HEK293 (cell line): ENCODE results near the gene MYBBP1A.

Experiments
- CTCF ChIA-PET: fragments of 350-600 bp; formaldehyde crosslinking; extraction: SDS; loops from one replicate; lab custom pipeline; 2021; ENCODE audit warnings: antibody characterized with exemption; lab: Yijun Ruan, JAX
- POLR2A ChIA-PET: fragments of 300-600 bp; formaldehyde crosslinking; extraction: SDS; loops from one replicate; lab custom pipeline; 2020; ENCODE audit warnings: antibody characterized with exemption, inconsistent platforms; lab: Yijun Ruan, JAX
- H3K27ac ChIP-seq: fragments of 200-500 bp; sonication (Bioruptor generic); 2 replicates; pipeline ENCODE4 v1.5.1; 2014; ENCODE audit warnings: low read depth, low read length, control low read depth, inconsistent platforms; ENCODE audit errors: extremely low read depth
- H3K36me3 ChIP-seq, 2 experiments: fragments of 200-500 bp in 1 of 2; sonication (Bioruptor generic) in 1 of 2; 1 replicate in 1 of 2; 2 replicates in 1 of 2; pipeline ENCODE4 v1.5.1; 2014 to 2017; ENCODE audit warnings: inconsistent platforms in 2 of 2, low read length in 2 of 2; ENCODE audit not compliant: control insufficient read depth in 2 of 2, insufficient read depth in 1 of 2
- H3K4me1 ChIP-seq: fragments of 200-500 bp; sonication (Bioruptor generic); 2 replicates; pipeline ENCODE4 v1.5.1; 2014; ENCODE audit warnings: mild to moderate bottlenecking, low read length, inconsistent platforms; ENCODE audit not compliant: control insufficient read depth, insufficient read depth
- H3K4me3 ChIP-seq: 2 replicates; pipeline ENCODE4 v1.5.1; 2011; ENCODE audit warnings: low read depth, mild to moderate bottlenecking, control low read depth, low read length, moderate library complexity
- H3K9me3 ChIP-seq: fragments of 200-500 bp; sonication (Bioruptor generic); 2 replicates; pipeline ENCODE4 v1.5.1; 2014; ENCODE audit warnings: low read depth, low read length, inconsistent platforms; ENCODE audit not compliant: control insufficient read depth, insufficient read depth
- ATF2 ChIP-seq: fragments of 450-650 bp; formaldehyde crosslinking; IDR thresholded peaks from 2 replicates; pipeline ENCODE4 v1.5.1; 2016; ENCODE audit warnings: missing biosample characterization, missing genetic modification characterization, low read depth
- GFI1B ChIP-seq: fragments of 450-650 bp; formaldehyde crosslinking; IDR thresholded peaks from 2 replicates; pipeline ENCODE4 v1.5.1; 2016; ENCODE audit warnings: missing biosample characterization, missing genetic modification characterization
- KLF1 ChIP-seq: fragments of 450-650 bp; formaldehyde crosslinking; IDR thresholded peaks from 2 replicates; pipeline ENCODE4 v1.5.1; 2016; ENCODE audit warnings: missing biosample characterization, missing genetic modification characterization
- PBX3 ChIP-seq: sonication (generic); formaldehyde crosslinking; IDR thresholded peaks from 2 replicates; pipeline ENCODE4 v1.8.1; 2022; ENCODE audit warnings: mild to moderate bottlenecking, moderate library complexity, missing genetic modification reagents
- PRDM1 ChIP-seq: fragments of 450-650 bp; formaldehyde crosslinking; IDR thresholded peaks from 2 replicates; pipeline ENCODE4; 2016; ENCODE audit warnings: missing biosample characterization, missing genetic modification characterization
- ZBTB1 ChIP-seq: fragments of 450-650 bp; formaldehyde crosslinking; IDR thresholded peaks from 2 replicates; pipeline ENCODE4 v1.5.1; 2016; ENCODE audit warnings: missing biosample characterization, missing genetic modification characterization
- ZBTB20 ChIP-seq: fragments of 450-650 bp; formaldehyde crosslinking; IDR thresholded peaks from 2 replicates; pipeline ENCODE4 v1.5.1; 2016; ENCODE audit warnings: missing biosample characterization, missing genetic modification characterization
- ZBTB44 ChIP-seq: fragments of 450-650 bp; IDR thresholded peaks from 2 replicates; pipeline ENCODE4 v1.5.1; 2018; ENCODE audit warnings: missing biosample characterization, mild to moderate bottlenecking, missing genetic modification characterization
- ZNF175 ChIP-seq: fragments of 450-650 bp; formaldehyde crosslinking; IDR thresholded peaks from 2 replicates; pipeline ENCODE4 v1.5.1; 2016; ENCODE audit warnings: missing biosample characterization, missing genetic modification characterization
- ZNF221 ChIP-seq: fragments of 450-650 bp; formaldehyde crosslinking; IDR thresholded peaks from 2 replicates; pipeline ENCODE4 v1.5.1; 2017; ENCODE audit warnings: missing biosample characterization, missing genetic modification characterization, borderline replicate concordance
- ZNF239 ChIP-seq: fragments of 450-650 bp; formaldehyde crosslinking; IDR thresholded peaks from 2 replicates; pipeline ENCODE4 v1.5.1; 2016; ENCODE audit warnings: missing biosample characterization, missing genetic modification characterization
- ZNF324 ChIP-seq: fragments of 450-650 bp; formaldehyde crosslinking; IDR thresholded peaks from 2 replicates; pipeline ENCODE4 v1.5.1; 2016; ENCODE audit warnings: missing biosample characterization, missing genetic modification characterization
- ZNF341 ChIP-seq: fragments of 450-650 bp; formaldehyde crosslinking; IDR thresholded peaks from 2 replicates; pipeline ENCODE4; 2016; ENCODE audit warnings: low read depth, missing biosample characterization, missing genetic modification characterization
- ZNF416 ChIP-seq: fragments of 450-650 bp; formaldehyde crosslinking; IDR thresholded peaks from 2 replicates; pipeline ENCODE4 v1.5.1; 2016; ENCODE audit warnings: missing biosample characterization, missing genetic modification characterization
- ZNF473 ChIP-seq: fragments of 450-650 bp; formaldehyde crosslinking; IDR thresholded peaks from 2 replicates; pipeline ENCODE4 v1.5.1; 2017; ENCODE audit warnings: missing biosample characterization, missing genetic modification characterization
- ZNF548 ChIP-seq: fragments of 450-650 bp; formaldehyde crosslinking; IDR thresholded peaks from 2 replicates; pipeline ENCODE4 v1.5.1; 2016; ENCODE audit warnings: missing biosample characterization, missing genetic modification characterization
- ZNF558 ChIP-seq: fragments of 450-650 bp; formaldehyde crosslinking; IDR thresholded peaks from 2 replicates; pipeline ENCODE4 v1.5.1; 2016; ENCODE audit warnings: missing biosample characterization, missing genetic modification characterization
- ZNF639 ChIP-seq: fragments of 450-650 bp; formaldehyde crosslinking; IDR thresholded peaks from 2 replicates; pipeline ENCODE4 v1.5.1; 2016; ENCODE audit warnings: missing biosample characterization, missing genetic modification characterization
- ZNF791 ChIP-seq: fragments of 450-650 bp; formaldehyde crosslinking; IDR thresholded peaks from 2 replicates; pipeline ENCODE4 v1.5.1; 2016; ENCODE audit warnings: missing biosample characterization, missing genetic modification characterization
- TF ChIP-seq, protein P1 (sequence below): fragments of 450-650 bp; formaldehyde crosslinking; IDR thresholded peaks from 2 replicates; pipeline ENCODE4 v1.5.1; 2017; ENCODE audit warnings: missing biosample characterization, missing genetic modification characterization
- TF ChIP-seq, protein P2 (sequence below): fragments of 450-650 bp; formaldehyde crosslinking; IDR thresholded peaks from 2 replicates; pipeline ENCODE4 v1.5.1; 2016; ENCODE audit warnings: missing biosample characterization, missing genetic modification characterization, borderline replicate concordance
- TF ChIP-seq, protein P3 (sequence below): fragments of 450-650 bp; formaldehyde crosslinking; IDR thresholded peaks from 2 replicates; pipeline ENCODE4 v1.5.1; 2016; ENCODE audit warnings: missing biosample characterization, missing genetic modification characterization

The MYBBP1A gene

GRCh38 chr17:4527566-4528125 lies 27.5 kb downstream of the MYBBP1A start (continued):
- TF ChIP-seq, protein P1, sequence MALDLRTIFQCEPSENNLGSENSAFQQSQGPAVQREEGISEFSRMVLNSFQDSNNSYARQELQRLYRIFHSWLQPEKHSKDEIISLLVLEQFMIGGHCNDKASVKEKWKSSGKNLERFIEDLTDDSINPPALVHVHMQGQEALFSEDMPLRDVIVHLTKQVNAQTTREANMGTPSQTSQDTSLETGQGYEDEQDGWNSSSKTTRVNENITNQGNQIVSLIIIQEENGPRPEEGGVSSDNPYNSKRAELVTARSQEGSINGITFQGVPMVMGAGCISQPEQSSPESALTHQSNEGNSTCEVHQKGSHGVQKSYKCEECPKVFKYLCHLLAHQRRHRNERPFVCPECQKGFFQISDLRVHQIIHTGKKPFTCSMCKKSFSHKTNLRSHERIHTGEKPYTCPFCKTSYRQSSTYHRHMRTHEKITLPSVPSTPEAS (tag by site-specific recombination), result no peak
- TF ChIP-seq ZBTB20 (tag by site-specific recombination) (no peak), ZNF639 (tag by site-specific recombination) (no peak), ZNF558 (no peak), GFI1B (tag by site-specific recombination) (no peak), ZBTB1 (tag by site-specific recombination) (no peak), ZNF341 (tag by site-specific recombination) (no peak), ZNF175 (tag by site-specific recombination) (no peak), PBX3 (CRISPR knock-in tag) (no peak)

- POLR2A ChIA-PET, result interaction anchor here (1.1 kb wide), 1 partner anchor 28 kb away, joined by 3 read pairs; no protein-coding TSS in a partner anchor
- Histone ChIP-seq H3K36me3 (no peaks in the 10 kb centered on the region), H3K4me1 (no peaks in the 10 kb centered on the region), H3K27ac (no peak overlapping the region), H3K9me3 (no peaks in the 10 kb centered on the region), H3K4me3 (no peak overlapping the region)
- CTCF ChIA-PET, result interaction anchor here (0.6 to 1.6 kb wide), 4 partner anchors 13 to 808 kb away, joined by 3 to 6 read pairs (median 3); no protein-coding TSS in a partner anchor
- TF ChIP-seq PRDM1 (tag by site-specific recombination) (no peak), ZNF548 (tag by site-specific recombination) (no peak), ZNF473 (tag by site-specific recombination) (no peak), KLF1 (tag by site-specific recombination) (no peak), ZNF221 (no peak), ZNF324 (tag by site-specific recombination) (no peak), ZNF239 (no peak), ATF2 (tag by site-specific recombination) (no peak), ZNF791 (tag by site-specific recombination) (no peak), ZNF416 (no peak), ZBTB44 (tag by site-specific recombination) (no peak)
- TF ChIP-seq, protein P1 (tag by site-specific recombination), result no peak
- TF ChIP-seq, protein P2, sequence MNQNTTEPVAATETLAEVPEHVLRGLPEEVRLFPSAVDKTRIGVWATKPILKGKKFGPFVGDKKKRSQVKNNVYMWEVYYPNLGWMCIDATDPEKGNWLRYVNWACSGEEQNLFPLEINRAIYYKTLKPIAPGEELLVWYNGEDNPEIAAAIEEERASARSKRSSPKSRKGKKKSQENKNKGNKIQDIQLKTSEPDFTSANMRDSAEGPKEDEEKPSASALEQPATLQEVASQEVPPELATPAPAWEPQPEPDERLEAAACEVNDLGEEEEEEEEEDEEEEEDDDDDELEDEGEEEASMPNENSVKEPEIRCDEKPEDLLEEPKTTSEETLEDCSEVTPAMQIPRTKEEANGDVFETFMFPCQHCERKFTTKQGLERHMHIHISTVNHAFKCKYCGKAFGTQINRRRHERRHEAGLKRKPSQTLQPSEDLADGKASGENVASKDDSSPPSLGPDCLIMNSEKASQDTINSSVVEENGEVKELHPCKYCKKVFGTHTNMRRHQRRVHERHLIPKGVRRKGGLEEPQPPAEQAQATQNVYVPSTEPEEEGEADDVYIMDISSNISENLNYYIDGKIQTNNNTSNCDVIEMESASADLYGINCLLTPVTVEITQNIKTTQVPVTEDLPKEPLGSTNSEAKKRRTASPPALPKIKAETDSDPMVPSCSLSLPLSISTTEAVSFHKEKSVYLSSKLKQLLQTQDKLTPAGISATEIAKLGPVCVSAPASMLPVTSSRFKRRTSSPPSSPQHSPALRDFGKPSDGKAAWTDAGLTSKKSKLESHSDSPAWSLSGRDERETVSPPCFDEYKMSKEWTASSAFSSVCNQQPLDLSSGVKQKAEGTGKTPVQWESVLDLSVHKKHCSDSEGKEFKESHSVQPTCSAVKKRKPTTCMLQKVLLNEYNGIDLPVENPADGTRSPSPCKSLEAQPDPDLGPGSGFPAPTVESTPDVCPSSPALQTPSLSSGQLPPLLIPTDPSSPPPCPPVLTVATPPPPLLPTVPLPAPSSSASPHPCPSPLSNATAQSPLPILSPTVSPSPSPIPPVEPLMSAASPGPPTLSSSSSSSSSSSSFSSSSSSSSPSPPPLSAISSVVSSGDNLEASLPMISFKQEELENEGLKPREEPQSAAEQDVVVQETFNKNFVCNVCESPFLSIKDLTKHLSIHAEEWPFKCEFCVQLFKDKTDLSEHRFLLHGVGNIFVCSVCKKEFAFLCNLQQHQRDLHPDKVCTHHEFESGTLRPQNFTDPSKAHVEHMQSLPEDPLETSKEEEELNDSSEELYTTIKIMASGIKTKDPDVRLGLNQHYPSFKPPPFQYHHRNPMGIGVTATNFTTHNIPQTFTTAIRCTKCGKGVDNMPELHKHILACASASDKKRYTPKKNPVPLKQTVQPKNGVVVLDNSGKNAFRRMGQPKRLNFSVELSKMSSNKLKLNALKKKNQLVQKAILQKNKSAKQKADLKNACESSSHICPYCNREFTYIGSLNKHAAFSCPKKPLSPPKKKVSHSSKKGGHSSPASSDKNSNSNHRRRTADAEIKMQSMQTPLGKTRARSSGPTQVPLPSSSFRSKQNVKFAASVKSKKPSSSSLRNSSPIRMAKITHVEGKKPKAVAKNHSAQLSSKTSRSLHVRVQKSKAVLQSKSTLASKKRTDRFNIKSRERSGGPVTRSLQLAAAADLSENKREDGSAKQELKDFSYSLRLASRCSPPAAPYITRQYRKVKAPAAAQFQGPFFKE, result no peak
- TF ChIP-seq, protein P3, sequence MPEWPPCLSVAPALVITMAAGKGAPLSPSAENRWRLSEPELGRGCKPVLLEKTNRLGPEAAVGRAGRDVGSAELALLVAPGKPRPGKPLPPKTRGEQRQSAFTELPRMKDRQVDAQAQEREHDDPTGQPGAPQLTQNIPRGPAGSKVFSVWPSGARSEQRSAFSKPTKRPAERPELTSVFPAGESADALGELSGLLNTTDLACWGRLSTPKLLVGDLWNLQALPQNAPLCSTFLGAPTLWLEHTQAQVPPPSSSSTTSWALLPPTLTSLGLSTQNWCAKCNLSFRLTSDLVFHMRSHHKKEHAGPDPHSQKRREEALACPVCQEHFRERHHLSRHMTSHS, result no peak
Measured at GRCh38 chr17:4527134-4527533, 28.1 kb downstream of the MYBBP1A start.
